K562 (cell line): ENCODE results near the gene TRERF1. TPM values are rescaled to one million over a fixed set of nuclear protein-coding genes. Genes with fewer than 3 reads are reported as not detected.
A peak's percentile ranks its signal among the peaks of the same experiment; 100 is the strongest.

Source experiments
- ATAC-seq: fragments of 200-7000 bp; cut with Tn5 transposase; 3 replicates; pipeline ENCODE4 v1.9.1; 2020; ENCODE audit warnings: moderate library complexity
- BruUV-seq: library from RNA; stranded (reverse); fragments of 400-500 nt; replicated peaks from 2 replicates; lab custom pipeline; 2021; lab: Mats Ljungman, UMichigan
- CTCF ChIA-PET: fragments of 300-600 bp; formaldehyde crosslinking; extraction: SDS; loops from one replicate; lab custom pipeline; 2021; ENCODE audit warnings: low intra/inter-chr PET ratio; lab: Yijun Ruan, JAX
- POLR2A ChIA-PET: fragments of 300-600, 350-650 bp; sonication (Branson Sonifier 250); formaldehyde crosslinking; extraction: SDS; loops from one replicate; lab custom pipeline; 2021; ENCODE audit warnings: antibody characterized with exemption, inconsistent platforms; lab: Yijun Ruan, JAX
- DNase-seq, 4 experiments: peaks; one replicate each; pipeline versions ENCODE4 v3.0.0 to v3.0.0-alpha.2; 2011 to 2018; ENCODE audit warnings: low spot score in 3 of 4, mixed read lengths in 3 of 4; ENCODE audit errors: extremely low read depth in 1 of 4
- FAIRE-seq: peaks from 2 replicates; lab custom pipeline; 2011; peaks lifted over from hg19 to GRCh38; lab: Jason Lieb, UNC
- H2AFZ ChIP-seq: 2 replicates; pipeline ENCODE4 v1.6.0; 2011; ENCODE audit warnings: low read depth, low read length, control low read depth, inconsistent platforms
- H3K27ac ChIP-seq: fragments of 200-600 bp; 3 replicates; pipeline ENCODE4 v1.8.0; 2011; ENCODE audit warnings: low read depth, mild to moderate bottlenecking, control low read depth, inconsistent platforms, low read length, moderate library complexity, mixed read lengths; ENCODE audit errors: extremely low read depth
- H3K27me3 ChIP-seq, 2 experiments: fragments of 300-600 bp in 1 of 2; 2 replicates in 1 of 2; 3 replicates in 1 of 2; pipeline versions ENCODE4 v1.6.0 to v1.8.0; 2011; ENCODE audit warnings: inconsistent platforms in 2 of 2, low read length in 2 of 2, mild to moderate bottlenecking in 1 of 2, mixed read lengths in 1 of 2, moderate library complexity in 1 of 2; ENCODE audit not compliant: control insufficient read depth in 2 of 2, insufficient read depth in 2 of 2
- H3K36me3 ChIP-seq: fragments of 300-600 bp; 3 replicates; pipeline ENCODE4 v1.8.0; 2011; ENCODE audit warnings: mild to moderate bottlenecking, low read length, inconsistent platforms; ENCODE audit not compliant: control insufficient read depth, insufficient read depth
- H3K4me1 ChIP-seq, 2 experiments: fragments of 200-600 bp in 1 of 2; replicated peaks in 1 of 2; 2 replicates in 1 of 2; 3 replicates in 1 of 2; pipeline versions ENCODE4 v1.5.1 to v1.8.0; 2011; ENCODE audit warnings: inconsistent platforms in 2 of 2, low read length in 2 of 2, mild to moderate bottlenecking in 1 of 2, mixed read lengths in 1 of 2, moderate library complexity in 1 of 2; ENCODE audit not compliant: control insufficient read depth in 2 of 2, insufficient read depth in 2 of 2
- H3K4me2 ChIP-seq: 2 replicates; pipeline ENCODE4 v1.6.1; 2011; ENCODE audit warnings: low read length, control low read depth, inconsistent platforms, mixed read lengths; ENCODE audit not compliant: insufficient read depth
- H3K4me3 ChIP-seq: fragments of 200-600 bp; sonication (generic), shearing (Covaris generic); 2 replicates; pipeline ENCODE4 v1.5.1; 2016; ENCODE audit warnings: control low read depth, inconsistent platforms
- H3K79me2 ChIP-seq: fragments of 200-600 bp; 3 replicates; pipeline ENCODE4 v1.8.0; 2011; ENCODE audit warnings: low read length, inconsistent platforms; ENCODE audit not compliant: control insufficient read depth, insufficient read depth
- H3K9ac ChIP-seq, 2 experiments: 2 replicates each; pipeline versions ENCODE4 v1.6.0 to v1.6.1; 2011; ENCODE audit warnings: low read depth in 2 of 2, low read length in 2 of 2, control low read depth in 1 of 2, inconsistent platforms in 1 of 2, mild to moderate bottlenecking in 1 of 2, mixed read lengths in 1 of 2; ENCODE audit not compliant: insufficient read depth in 1 of 2
- H3K9me1 ChIP-seq: one replicate; pipeline ENCODE4 v1.6.0; 2011; ENCODE audit warnings: inconsistent platforms, mild to moderate bottlenecking, low read length, moderate library complexity; ENCODE audit not compliant: control insufficient read depth, insufficient read depth
- H3K9me3 ChIP-seq: replicated peaks from 2 replicates; pipeline ENCODE4 v1.5.1; 2011; ENCODE audit warnings: low read depth, low read length, inconsistent platforms; ENCODE audit not compliant: control insufficient read depth, insufficient read depth
- H4K20me1 ChIP-seq: replicated peaks from 2 replicates; pipeline ENCODE4 v1.6.1; 2011; ENCODE audit warnings: low read length, inconsistent platforms, mixed read lengths; ENCODE audit not compliant: control insufficient read depth, insufficient read depth
- DDX20 ChIP-seq: fragments of 450-650 bp; IDR thresholded peaks from 2 replicates; pipeline ENCODE4 v1.6.1; 2016; ENCODE audit warnings: missing genetic modification characterization, low read depth, mild to moderate bottlenecking, missing compliant biosample characterization, moderate library complexity
- GABPA ChIP-seq: fragments of 200-800 bp; sonication (Bioruptor generic); conservative IDR thresholded peaks from 2 replicates; pipeline ENCODE4 v1.6.1; 2016; ENCODE audit warnings: low read depth, missing genetic modification characterization, missing compliant biosample characterization
- HIVEP1 ChIP-seq: fragments of 250-450 bp; sonication (Bioruptor Pico); IDR thresholded peaks from 2 replicates; pipeline ENCODE4 v1.4.0; 2020; ENCODE audit warnings: mild to moderate bottlenecking
- SIN3B ChIP-seq: fragments of 450-650 bp; IDR thresholded peaks from 2 replicates; pipeline ENCODE4 v1.6.1; 2017; ENCODE audit warnings: low read depth, mild to moderate bottlenecking, moderate library complexity
- WGBS: fragments of 100-300 bp; shearing (Covaris generic); methylation state at CpG from one replicate; pipeline ENCODE4 v1.1.6; 2016; ENCODE audit warnings: low coverage, mixed read lengths; ENCODE audit not compliant: insufficient coverage; ENCODE audit errors: missing lambda C conversion rate; 5-methylcytosine and 5-hydroxymethylcytosine counted together
- in situ Hi-C: fragments of 300-500 bp; cut with MboI; formaldehyde crosslinking; loops from 4 replicates; pipeline ENCODE4 v1.15.0; 2018; ENCODE audit warnings: inconsistent platforms, mixed read lengths
- intact Hi-C: fragments of 100-400 bp; cut with micrococcal nuclease; formaldehyde crosslinking; loops from 2 replicates; pipeline ENCODE4 v1.14.2; 2022
- polyA plus RNA-seq, 8 experiments: library from polyadenylated mRNA; depleted of rRNA in 4 of 8; stranded (reverse) in 5 of 8; unstranded in 3 of 8; fragments of >200 nt; fragmentation: Nextera tagmentation in 2 of 8; fragmentation: Illumina TruSeq in 1 of 8; extraction: Ambion mirVana in 2 of 8; extraction: Trizol in 1 of 8; gene quantifications; 2 replicates each; pipeline versions ENCODE4 v1.2.1 to v1.2.3, GENCODE V29; 2011 to 2014; ENCODE audit warnings: inconsistent platforms in 1 of 8, missing spikeins in 1 of 8
- total RNA-seq, 7 experiments: library from RNA; depleted of rRNA in 6 of 7; stranded (reverse); fragments of >200 nt in 6 of 7; fragmentation: Illumina TruSeq in 2 of 7; extraction: Trizol in 2 of 7; gene quantifications; 2 replicates each; pipeline versions ENCODE4 v1.2.1 to v1.2.3, GENCODE V29; 2011 to 2021; ENCODE audit warnings: low replicate concordance in 1 of 7

The TRERF1 gene
- total and polyA plus RNA-seq, 9 of the 15 experiments (the other 6 are each of a cell fraction or from before 2014, with no cell fraction given), result 0.04 to 0.20 (median 0.07) TPM; not detected in 3

DNA sequence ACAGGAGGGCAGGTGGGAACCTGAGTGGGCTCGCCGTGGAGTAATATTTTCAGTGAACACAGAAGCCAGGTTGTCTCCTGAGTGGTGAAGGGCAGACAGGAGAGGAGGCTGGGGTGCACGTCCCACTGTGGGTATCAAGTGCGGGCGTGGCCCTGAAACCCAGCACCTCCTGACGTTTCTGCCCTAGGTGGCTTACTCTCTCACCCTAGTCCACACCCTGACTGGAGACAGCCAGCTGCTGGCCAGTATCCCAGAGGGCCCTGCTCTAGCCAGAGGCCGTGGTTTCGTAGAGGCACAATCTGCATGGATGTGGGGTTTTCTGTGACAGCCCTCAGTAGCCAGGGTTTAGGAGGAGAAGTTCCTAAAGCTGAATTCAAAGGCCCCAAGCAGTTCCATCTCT lies 86.7 kb downstream of the TRERF1 start:
- DNase-seq (no peak), FAIRE-seq (no peak), ATAC-seq (peak; percentile 24; the same call in 2 of the 3 replicates)
- Histone ChIP-seq H3K9ac (no peak overlapping the region), H3K36me3 (no peaks in the 10 kb centered on the region), H3K9me3 (no peaks in the 10 kb centered on the region), H3K4me3 (no peak overlapping the region), H3K9me1 (no peaks in the 10 kb centered on the region), H3K27me3 (peaks cover 34 to 65% of the 10 kb centered on the region in 2 experiments), H3K27ac (no peak overlapping the region), H3K79me2 (no peaks in the 10 kb centered on the region), H2AFZ (no peak overlapping the region), H3K4me1 (peaks cover 0 to 4% of the 10 kb centered on the region in 2 experiments; a peak in 1 of 5 replicates), H3K4me2 (no peak overlapping the region), H4K20me1 (no peaks in the 10 kb centered on the region; the same call in 1 of the 2 replicates)
- ChIA-PET CTCF (no interaction called here), POLR2A (interaction anchor here (0.5 to 0.6 kb wide), 2 partner anchors 202 to 623 kb away, joined by 3 read pairs; no protein-coding TSS in a partner anchor)
- intact Hi-C loops (no loop called here), in situ Hi-C loops (no loop called here)
- no TSS peak for BruUV-seq
- WGBS, result 3% methylated on average over 8 of the region's 8 CpGs
- TF ChIP-seq DDX20 (tag) (no peak), SIN3B (no peak), GABPA (tag) (no peak), HIVEP1 (CRISPR knock-in tag) (no peak)
